Pancreas (tissue), 10 donors: Measurements from ENCODE around the gene ESM1. TPM values are rescaled to one million over a fixed set of nuclear protein-coding genes. Genes with fewer than 3 reads are reported as not detected.

Experiments
- ATAC-seq, 4 donors: fragments of 200-7000 bp; cut with Tn5 transposase; one replicate each; pipeline versions ENCODE4 v1.8.0 to v1.9.1; 2020; ENCODE audit warnings: mild to moderate bottlenecking in 4 of 4, moderate library complexity in 4 of 4
- DNase-seq, 6 donors: peaks; one replicate each; pipeline ENCODE4 v3.0.0-alpha.2; 2020
- FAIRE-seq: peaks from 2 replicates; lab custom pipeline; 2012; peaks lifted over from hg19 to GRCh38; lab: Jason Lieb, UNC
- H3K27ac ChIP-seq, 4 donors: fragments of 200-600 bp; sonication (generic); 1 replicate in 3 of 4; 2 replicates in 1 of 4; pipeline versions ENCODE4 v1.5.0 to v1.8.0; 2020
- H3K27me3 ChIP-seq, 4 donors: fragments of 200-600 bp; one replicate each; pipeline ENCODE4 v1.8.0; 2021
- H3K36me3 ChIP-seq, 3 donors: fragments of 200-600 bp; sonication (generic) in 1 of 3; one replicate each; pipeline versions ENCODE4 v1.5.0 to v1.8.0; 2020 to 2021
- H3K4me1 ChIP-seq, 3 donors: fragments of 200-600 bp; one replicate each; pipeline ENCODE4 v1.8.0; 2021
- H3K4me3 ChIP-seq, 4 donors: fragments of 200-600 bp; sonication (generic) in 2 of 4; one replicate each; pipeline versions ENCODE4 v1.5.0 to v1.8.0; 2020 to 2021
- H3K9me3 ChIP-seq, 4 donors: fragments of 200-600 bp; one replicate each; pipeline ENCODE4 v1.8.0; 2021
- WGBS, 2 donors: extraction: QIAGEN DNeasy Blood & Tissue Kit; methylation state at CpG; one replicate each; pipeline ENCODE4 v1.1.7; 2013; 5-methylcytosine and 5-hydroxymethylcytosine counted together
- intact Hi-C, 3 donors: fragments of 100-400 bp; cut with DNase I; formaldehyde crosslinking; loops; one replicate each; pipeline versions ENCODE4 v1.11.1 to v1.14.2; 2022
- polyA plus RNA-seq, 2 donors: library from polyadenylated mRNA; stranded (reverse); fragments of 200-250 nt; gene quantifications; one replicate each; pipeline ENCODE4 v1.2.3, GENCODE V29; 2013
- total RNA-seq, 6 donors: library from RNA; stranded (reverse); fragmentation: NEBNext Ultra II Directional in 4 of 6; extraction: Animal tissue kit (Norgen Biotek cat#: 25700) in 4 of 6; gene quantifications; one replicate each; pipeline versions ENCODE4 v1.2.1 to v1.2.4, GENCODE V29; 2021 to 2023
- TF ChIP-seq, protein P1 (sequence below), 4 donors: fragments of 200-600 bp; sonication (generic) in 3 of 4; IDR thresholded peaks; one replicate each; pipeline versions ENCODE4 v1.5.0 to v1.8.0; 2021; ENCODE audit warnings: antibody characterized with exemption in 4 of 4
- donor health status: healthy with polysubstance abuse.
- donor health status: DM: no; HTN: no; CAD: no; lungs with moderate emphysema.
- donor health status: DM: no; HTN: no; CAD: no.
- donor health status: control.
- donor health status: control.
- donor health status: Bipolar disorder and iron deficiency.
- donor health status: DM: yes; HTN: yes; CAD: no.
- donor health status: DM: no; HTN: no; CAD: no.
- donor health status: DM: no; HTN: no; CAD: no.
- donor health status: DM: yes; HTN: yes; CAD: no.

ESM1 gene
- total RNA-seq (under 1 TPM in 4 of 6 donors, not detected in 2; 0.19 to 0.84 (median 0.69) TPM), polyA plus RNA-seq (1 to 10 TPM in 1 of 2 donors, under 1 TPM in 1; 0.08 to 1.0 TPM)

GRCh38 chr5:54985301-54986268 lies at the start of gene ESM1:
Gene ESM1 (minus strand): TSS chr5:54985593. CDS start chr5:54985517, 76 bp downstream.
- H3K27me3 ChIP-seq, result peaks cover 0 to 8% (median 6%) of the 10 kb centered on the region in 4 donors
- no peak for FAIRE-seq
- 35 to 37% methylated on average over 26 of the region's 26 CpGs for WGBS, 2 donors

DNA sequence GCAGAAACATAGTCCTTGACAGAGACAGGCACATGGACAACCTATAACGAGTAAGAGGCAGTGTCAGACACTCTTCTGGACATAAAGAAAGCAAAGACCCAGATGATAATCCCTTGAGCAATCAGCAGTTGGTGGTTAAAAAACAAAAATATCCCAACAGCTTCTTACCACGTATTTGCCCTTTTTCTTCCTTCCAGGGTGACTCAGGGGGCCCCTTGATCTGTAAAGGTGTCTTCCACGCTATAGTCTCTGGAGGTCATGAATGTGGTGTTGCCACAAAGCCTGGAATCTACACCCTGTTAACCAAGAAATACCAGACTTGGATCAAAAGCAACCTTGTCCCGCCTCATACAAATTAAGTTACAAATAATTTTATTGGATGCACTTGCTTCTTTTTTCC lies 48.2 kb upstream of the ESM1 start:
- H3K4me3 ChIP-seq, result no peak overlapping the region
- ATAC-seq, result no peak
- 58 to 60% methylated on average over 4 of the region's 4 CpGs for WGBS, 2 donors
- TF ChIP-seq, protein P1, sequence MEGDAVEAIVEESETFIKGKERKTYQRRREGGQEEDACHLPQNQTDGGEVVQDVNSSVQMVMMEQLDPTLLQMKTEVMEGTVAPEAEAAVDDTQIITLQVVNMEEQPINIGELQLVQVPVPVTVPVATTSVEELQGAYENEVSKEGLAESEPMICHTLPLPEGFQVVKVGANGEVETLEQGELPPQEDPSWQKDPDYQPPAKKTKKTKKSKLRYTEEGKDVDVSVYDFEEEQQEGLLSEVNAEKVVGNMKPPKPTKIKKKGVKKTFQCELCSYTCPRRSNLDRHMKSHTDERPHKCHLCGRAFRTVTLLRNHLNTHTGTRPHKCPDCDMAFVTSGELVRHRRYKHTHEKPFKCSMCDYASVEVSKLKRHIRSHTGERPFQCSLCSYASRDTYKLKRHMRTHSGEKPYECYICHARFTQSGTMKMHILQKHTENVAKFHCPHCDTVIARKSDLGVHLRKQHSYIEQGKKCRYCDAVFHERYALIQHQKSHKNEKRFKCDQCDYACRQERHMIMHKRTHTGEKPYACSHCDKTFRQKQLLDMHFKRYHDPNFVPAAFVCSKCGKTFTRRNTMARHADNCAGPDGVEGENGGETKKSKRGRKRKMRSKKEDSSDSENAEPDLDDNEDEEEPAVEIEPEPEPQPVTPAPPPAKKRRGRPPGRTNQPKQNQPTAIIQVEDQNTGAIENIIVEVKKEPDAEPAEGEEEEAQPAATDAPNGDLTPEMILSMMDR (IDR thresholded peaks at IDR 0.05), result no peak
- H3K4me1 ChIP-seq, result no peaks in the 10 kb centered on the region
- H3K27me3 ChIP-seq, result no peaks in the 10 kb centered on the region
- intact Hi-C loops, result no loop called here
- DNase-seq, result no peak
- H3K9me3 ChIP-seq, result no peaks in the 10 kb centered on the region
- no peak overlapping the region for H3K27ac ChIP-seq
- H3K36me3 ChIP-seq, result no peaks in the 10 kb centered on the region
- FAIRE-seq, result no peak

More at GRCh38 chr5:54985301-54986268, at the start of gene ESM1:
- no peak within 1 kb of the TSS for H3K27ac ChIP-seq
- no peaks in the 10 kb centered on the region for H3K9me3 ChIP-seq
- H3K4me3 ChIP-seq, result no peak within 1 kb of the TSS
- TF ChIP-seq, protein P1 (IDR thresholded peaks at IDR 0.05), result no peak
- intact Hi-C loops, result no loop called here
- no peaks in the 10 kb centered on the region for H3K4me1 ChIP-seq
- DNase-seq, result peak in 1 of 6 donors; percentile 48
- H3K36me3 ChIP-seq, result no peaks in the 10 kb centered on the region
- peak in 3 of 4 donors; percentile 22 to 68 (median 29) for ATAC-seq

GRCh38 chr5:55031492-55031891 lies 46.1 kb upstream of the ESM1 start:
- Histone ChIP-seq H3K27me3 (no peaks in the 10 kb centered on the region), H3K27ac (no peak overlapping the region), H3K4me1 (no peaks in the 10 kb centered on the region), H3K9me3 (no peaks in the 10 kb centered on the region), H3K4me3 (no peak overlapping the region), H3K36me3 (no peaks in the 10 kb centered on the region)
- no peak for ATAC-seq
- TF ChIP-seq, protein P1 (IDR thresholded peaks at IDR 0.05), result no peak
- WGBS, 2 donors, result 79 to 88% methylated on average over 5 of the region's 5 CpGs
- intact Hi-C loops, result no loop called here
- DNase-seq, result no peak
- no peak for FAIRE-seq

DNA sequence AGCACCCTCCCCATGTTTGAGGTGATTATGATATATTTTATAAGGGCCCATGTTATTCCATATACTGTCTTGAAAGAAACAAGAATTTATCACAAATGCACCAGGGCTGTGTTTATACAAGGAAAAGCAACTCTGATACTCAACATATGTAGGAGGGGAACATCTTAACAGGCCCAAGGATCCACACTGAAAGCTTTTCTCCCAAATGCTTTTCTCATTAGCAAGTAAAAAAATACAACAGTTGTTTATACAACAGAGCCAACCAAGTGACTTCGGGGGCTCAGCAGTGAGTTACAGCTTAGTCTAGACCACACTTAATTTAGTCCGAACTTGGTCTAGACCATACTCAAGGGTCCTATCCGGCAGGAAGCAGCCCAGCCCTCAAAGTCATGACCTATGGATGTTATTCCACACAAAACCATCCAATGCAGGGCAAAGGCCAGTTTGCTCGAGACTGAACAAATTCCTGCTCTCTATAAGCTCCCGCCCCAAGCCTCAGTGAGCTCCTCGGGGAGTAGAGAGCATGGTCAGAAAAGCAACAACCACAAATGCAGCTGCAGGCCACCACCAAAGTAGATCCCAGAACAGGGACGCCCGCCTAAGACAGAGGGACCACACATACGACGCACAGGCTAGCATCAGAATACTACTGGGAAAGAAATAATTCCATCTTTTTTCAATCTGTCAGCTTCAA lies 45.4 kb upstream of the ESM1 start:
- Histone ChIP-seq H3K27ac (no peak overlapping the region), H3K36me3 (no peaks in the 10 kb centered on the region), H3K9me3 (no peaks in the 10 kb centered on the region), H3K4me1 (no peaks in the 10 kb centered on the region), H3K4me3 (no peak overlapping the region), H3K27me3 (no peaks in the 10 kb centered on the region)
- no peak for FAIRE-seq
- no peak for DNase-seq
- 57 to 58% methylated on average over 10 of the region's 10 CpGs for WGBS, 2 donors
- TF ChIP-seq, protein P1 (IDR thresholded peaks at IDR 0.05), result no peak
- intact Hi-C loops, result no loop called here
- peak in 1 of 4 donors; percentile 14 for ATAC-seq
